ENCODE data around the gene MACF1.

Gene MACF1

GRCh38 chr1:39177706-39178105, 26.8 kb upstream of the MACF1 start:
- DNase-seq (ENCODE audit: extremely low read depth, insufficient read length) = no peak
- no peak for TF ChIP-seq CTCF (IDR thresholded peaks at IDR 0.05; ENCODE audit: insufficient read depth, low read length, poor library complexity, severe bottlenecking)
- no peak overlapping the region for H3K4me3 ChIP-seq (replicated peaks; ENCODE audit: low read depth, low read length)
- no peaks in the 10 kb centered on the region for H3K36me3 ChIP-seq (ENCODE audit: control insufficient read depth, insufficient read depth, low read length)
- no peaks in the 10 kb centered on the region for H3K27me3 ChIP-seq (replicated peaks; ENCODE audit: control insufficient read depth, insufficient read depth, low read length)

GRCh38 chr1:39178541-39179431, 25.7 kb upstream of the MACF1 start:
- no peaks in the 10 kb centered on the region for H3K27me3 ChIP-seq (replicated peaks; ENCODE audit: control insufficient read depth, insufficient read depth, low read length)
- no peak for DNase-seq (ENCODE audit: extremely low read depth, insufficient read length)
- no peaks in the 10 kb centered on the region for H3K36me3 ChIP-seq (ENCODE audit: control insufficient read depth, insufficient read depth, low read length)
- no peak for TF ChIP-seq CTCF (IDR thresholded peaks at IDR 0.05; ENCODE audit: insufficient read depth, low read length, poor library complexity, severe bottlenecking)
- H3K4me3 ChIP-seq (replicated peaks; ENCODE audit: low read depth, low read length) = no peak overlapping the region

GRCh38 chr1:39181311-39181710, 23.2 kb upstream of the MACF1 start:
- Histone ChIP-seq H3K36me3 (ENCODE audit: control insufficient read depth, insufficient read depth, low read length) (no peaks in the 10 kb centered on the region), H3K27me3 (replicated peaks; ENCODE audit: control insufficient read depth, insufficient read depth, low read length) (no peaks in the 10 kb centered on the region), H3K4me3 (replicated peaks; ENCODE audit: low read depth, low read length) (no peak overlapping the region)
- no peak for DNase-seq (ENCODE audit: extremely low read depth, insufficient read length)
- no peak for TF ChIP-seq CTCF (IDR thresholded peaks at IDR 0.05; ENCODE audit: insufficient read depth, low read length, poor library complexity, severe bottlenecking)

DNA sequence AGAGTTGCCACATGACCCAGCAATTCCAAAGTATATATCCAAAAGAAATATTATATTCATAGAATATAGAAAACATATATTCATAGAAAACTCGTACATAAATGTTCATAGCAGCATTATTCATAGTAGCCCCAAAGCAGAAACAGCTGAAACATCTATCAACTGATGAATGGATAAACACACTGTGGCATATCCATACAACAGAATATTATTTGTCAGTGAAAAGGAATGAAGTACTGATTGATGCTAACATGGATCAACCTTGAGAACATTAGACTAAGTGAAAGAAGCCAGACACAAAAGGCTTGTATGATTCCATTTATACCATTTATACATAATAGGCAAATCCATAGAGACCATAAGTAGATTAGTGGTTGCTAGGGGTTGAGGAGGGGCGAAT, 21.7 kb upstream of the MACF1 start:
- Histone ChIP-seq H3K27me3 (replicated peaks; ENCODE audit: control insufficient read depth, insufficient read depth, low read length) (no peaks in the 10 kb centered on the region), H3K36me3 (ENCODE audit: control insufficient read depth, insufficient read depth, low read length) (no peaks in the 10 kb centered on the region), H3K4me3 (replicated peaks; ENCODE audit: low read depth, low read length) (no peak overlapping the region)
- TF ChIP-seq CTCF (IDR thresholded peaks at IDR 0.05; ENCODE audit: insufficient read depth, low read length, poor library complexity, severe bottlenecking) = no peak
- no peak for DNase-seq (ENCODE audit: extremely low read depth, insufficient read length)

GRCh38 chr1:39183503-39184353, 20.8 kb upstream of the MACF1 start:
- H3K27me3 ChIP-seq (replicated peaks; ENCODE audit: control insufficient read depth, insufficient read depth, low read length) = no peaks in the 10 kb centered on the region
- no peaks in the 10 kb centered on the region for H3K36me3 ChIP-seq (ENCODE audit: control insufficient read depth, insufficient read depth, low read length)
- TF ChIP-seq CTCF (IDR thresholded peaks at IDR 0.05; ENCODE audit: insufficient read depth, low read length, poor library complexity, severe bottlenecking) = peak; percentile 63
- no peak for DNase-seq (ENCODE audit: extremely low read depth, insufficient read length)
- no peak overlapping the region for H3K4me3 ChIP-seq (replicated peaks; ENCODE audit: low read depth, low read length)

Measured in GM06990 (cell line).